Activated gamma-delta T cell (primary cell): ENCODE measurements around the gene CD40.
A peak's percentile ranks its signal among the peaks of the same experiment; 100 is the strongest.

Experiments used
- DNase-seq: peaks from one replicate; lab custom pipeline; 2025; lab: John Stamatoyannopoulos, UW

The CD40 gene

GRCh38 chr20:46173652-46174468 lies 55.7 kb downstream of the CD40 start:
- DNase-seq, result no peak

GRCh38 chr20:46174469-46175126 lies 56.5 kb downstream of the CD40 start:
- peak; percentile 23 for DNase-seq

GRCh38 chr20:46175127-46175494 lies 57.0 kb downstream of the CD40 start:
- no peak for DNase-seq

- DNase-seq, result no peak
These were observed 58.7 kb downstream of the CD40 start for GRCh38 chr20:46176739-46177378.

GRCh38 chr20:46177768-46178167 lies 59.7 kb downstream of the CD40 start:
- DNase-seq, result no peak

GRCh38 chr20:46178891-46179290 lies 60.8 kb downstream of the CD40 start:
- no peak for DNase-seq
